ENCODE results near the gene ACP6.
A peak's percentile ranks its signal among the peaks of the same experiment; 100 is the strongest.
"Not testable (repeated sequence)": the region's sequence is repeated elsewhere in the genome, so short reads cannot be mapped to it uniquely, and the experiment has no call there.

ACP6 gene

DNA sequence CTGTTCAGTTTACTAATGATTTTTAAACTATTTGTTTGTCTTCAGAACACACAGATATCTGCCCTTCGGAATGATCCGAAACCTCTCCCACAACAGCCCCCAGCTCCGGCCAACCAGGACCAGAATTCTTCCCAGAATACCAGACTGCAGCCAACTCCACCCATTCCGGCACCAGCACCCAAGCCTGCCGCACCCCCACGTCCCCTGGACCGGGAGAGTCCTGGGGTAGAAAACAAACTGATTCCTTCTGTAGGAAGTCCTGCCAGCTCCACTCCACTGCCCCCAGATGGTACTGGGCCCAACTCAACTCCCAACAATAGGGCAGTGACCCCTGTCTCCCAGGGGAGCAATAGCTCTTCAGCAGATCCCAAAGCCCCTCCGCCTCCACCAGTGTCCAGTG is 51.6 kb downstream of the ACP6 start:
- no peak for DNase-seq

DNA sequence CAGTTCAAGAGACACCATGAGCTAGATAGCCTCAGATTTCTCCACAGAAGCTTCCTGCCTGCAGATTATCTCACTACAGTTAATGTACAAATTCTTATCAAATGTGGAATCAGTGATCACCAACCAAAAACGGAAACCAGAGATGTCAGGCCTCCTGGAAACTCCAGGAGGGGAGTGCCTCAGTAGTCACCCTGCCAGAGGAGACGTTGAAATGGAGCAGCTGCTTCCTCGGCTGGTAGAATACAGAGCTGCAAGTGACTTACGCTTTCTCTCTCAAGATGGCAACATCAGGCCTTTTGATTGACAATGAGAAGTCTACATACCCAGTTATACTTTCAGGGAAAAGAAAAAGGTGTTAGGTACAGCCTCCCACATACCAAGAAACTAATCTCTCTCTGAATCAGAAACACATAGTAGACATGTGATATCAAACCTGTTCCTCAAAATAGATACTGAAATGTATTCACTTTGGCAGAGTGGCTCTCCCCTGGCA is 52.2 kb downstream of the ACP6 start:
- DNase-seq = no peak

DNA sequence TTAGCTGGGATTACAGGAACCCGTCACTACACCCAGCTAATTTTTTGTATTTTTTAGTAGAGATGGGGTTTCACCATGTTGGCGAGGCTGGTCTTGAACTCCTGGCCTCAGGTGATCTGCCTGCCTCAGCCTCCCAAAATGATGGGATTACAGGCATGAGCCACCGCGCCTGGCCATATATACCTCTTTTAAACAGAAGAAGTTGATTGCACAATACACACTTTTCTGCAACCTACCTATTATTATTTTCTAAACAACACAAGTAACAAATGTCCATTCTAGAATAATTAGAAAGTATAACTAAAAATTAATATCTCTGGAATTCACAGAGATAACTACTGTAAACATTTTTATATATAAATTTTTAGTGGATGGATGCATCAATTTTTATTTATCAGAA is 55.4 kb downstream of the ACP6 start:
- not testable (repeated sequence) for DNase-seq

DNA sequence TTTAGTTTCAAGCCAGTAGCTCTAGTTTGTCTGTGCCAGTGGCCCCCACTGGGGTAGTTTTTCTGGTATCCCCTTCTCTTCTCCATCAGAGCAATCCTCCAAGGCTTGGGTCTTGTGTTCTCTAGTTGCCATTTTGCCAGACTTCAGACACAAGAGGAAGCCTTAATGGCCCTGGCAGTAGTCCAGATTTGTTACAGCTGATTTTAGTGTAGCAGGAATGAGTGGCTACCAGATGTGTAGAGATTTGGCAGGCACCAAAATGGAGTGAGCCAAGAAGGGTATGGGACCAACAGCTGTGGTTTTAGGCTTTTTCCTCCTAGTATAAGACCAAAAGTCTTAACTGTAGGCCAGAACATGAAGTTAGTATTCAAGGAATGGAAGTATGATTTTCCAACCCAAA is 56.8 kb downstream of the ACP6 start:
- DNase-seq = no peak

DNA sequence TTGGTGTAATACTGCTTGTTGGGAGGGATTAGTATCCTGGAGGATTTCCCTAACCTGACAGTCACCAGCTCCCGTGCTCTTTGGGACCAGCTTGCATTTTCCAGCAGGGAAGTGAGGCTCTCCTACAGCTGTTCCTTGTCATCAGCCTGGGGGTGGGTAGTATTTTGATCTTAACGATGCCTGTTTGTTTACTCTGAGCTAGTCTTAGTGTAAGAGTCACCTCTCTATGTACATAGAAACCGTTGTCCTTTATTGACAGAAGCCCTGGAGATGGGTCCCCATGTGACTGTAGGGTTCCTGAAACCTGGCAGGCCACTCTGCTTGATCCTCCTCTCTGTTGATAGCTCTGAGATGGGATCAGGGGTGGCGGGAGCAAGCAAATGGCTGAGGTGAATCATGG is 58.0 kb downstream of the ACP6 start:
- no peak for DNase-seq

DNA sequence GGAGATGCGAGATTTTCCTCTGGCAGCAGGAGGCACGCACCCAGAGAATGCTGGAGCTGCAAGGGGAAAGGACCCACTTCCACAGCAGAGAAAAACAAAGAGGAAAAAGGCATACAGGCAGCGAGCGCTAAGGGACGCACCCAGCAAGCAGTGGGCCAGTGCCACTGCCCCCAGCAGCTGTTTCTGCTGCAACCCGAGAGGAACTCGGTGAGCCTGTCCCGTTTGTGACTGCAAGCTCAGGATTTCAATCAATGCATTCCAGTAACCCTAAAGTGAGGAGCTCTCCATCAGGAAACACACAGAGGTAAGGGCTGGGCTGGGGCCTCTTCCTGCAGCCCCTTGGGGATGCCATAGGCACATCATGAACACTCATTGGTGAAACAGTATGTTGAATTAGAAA is 58.7 kb downstream of the ACP6 start:
- no peak for DNase-seq

DNA sequence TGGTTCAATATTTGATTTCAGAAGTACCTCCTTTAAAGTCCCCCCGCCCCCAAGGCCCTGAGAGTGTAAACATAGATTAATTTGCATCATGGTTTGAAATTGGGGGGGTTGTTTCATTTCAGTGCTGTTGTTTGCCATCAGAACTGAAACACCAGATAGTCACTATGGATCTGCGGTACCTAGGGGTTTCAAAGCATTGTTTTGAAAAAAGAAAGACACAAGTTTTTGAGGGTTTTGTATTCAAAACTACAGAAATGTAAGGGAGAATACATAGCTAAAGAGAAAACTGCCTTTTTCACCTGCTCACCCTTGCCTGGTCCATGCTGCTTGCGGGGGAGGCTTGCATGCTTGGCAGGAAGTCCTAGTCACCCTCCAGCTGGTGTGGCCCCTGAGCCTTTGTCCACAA is 59.3 kb downstream of the ACP6 start:
- no peak for DNase-seq

DNA sequence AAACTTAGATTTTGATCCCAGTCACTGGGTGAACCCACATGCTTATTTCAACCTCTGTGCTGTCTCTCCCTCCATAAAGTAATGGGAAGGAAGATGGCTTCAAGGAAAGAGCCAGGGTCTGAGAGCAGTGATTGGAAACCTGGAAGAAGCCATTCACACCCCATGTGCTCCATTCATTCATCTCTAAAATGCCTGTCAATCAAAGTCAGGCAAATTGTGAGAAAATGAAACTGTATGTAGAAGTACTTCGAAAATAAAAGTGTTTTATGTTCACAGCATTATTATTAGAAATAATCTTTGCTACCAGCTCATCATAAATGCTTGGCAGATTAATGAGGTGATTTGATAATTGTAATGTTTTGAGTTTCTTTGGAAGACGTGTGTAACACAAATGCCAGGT is 61.0 kb downstream of the ACP6 start:
- no peak for DNase-seq

DNA sequence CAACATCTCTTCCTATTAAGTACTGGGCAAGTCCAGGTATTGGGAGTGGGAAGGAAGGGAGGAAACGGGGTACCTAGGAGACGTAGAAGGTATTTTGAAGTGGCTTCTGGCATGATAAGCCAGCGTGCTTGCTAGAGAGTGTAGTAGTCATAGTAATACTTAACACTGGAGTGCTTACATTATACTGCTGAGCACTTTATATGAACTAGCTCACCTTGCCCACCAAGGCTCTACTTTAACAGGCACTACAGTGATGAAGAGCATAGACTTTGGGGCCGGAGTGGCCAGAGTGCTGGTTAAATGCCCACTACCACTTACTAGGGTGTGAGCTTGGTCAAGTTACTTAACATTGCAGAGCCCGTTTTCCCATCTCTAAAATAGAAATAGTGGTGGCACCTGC is 61.7 kb downstream of the ACP6 start:
- no peak for DNase-seq

DNA sequence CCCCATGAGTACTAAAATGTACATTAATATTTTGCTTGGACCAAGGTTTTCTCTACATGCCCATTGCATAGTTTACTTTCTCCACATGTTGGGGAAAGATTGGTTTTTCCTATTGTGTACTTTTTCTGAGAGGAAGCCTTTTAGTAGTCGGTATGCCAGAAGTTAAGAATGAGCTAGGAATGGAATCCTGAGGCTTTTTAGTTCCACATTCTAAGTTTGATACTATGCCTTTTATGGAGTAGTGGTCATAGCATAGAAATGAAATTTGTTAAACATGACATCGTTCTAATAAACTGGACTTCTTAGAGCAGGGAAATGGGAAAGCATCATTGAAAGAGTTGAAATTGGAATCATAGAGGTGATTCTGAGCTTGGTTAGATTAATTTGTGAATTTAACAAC is 64.7 kb downstream of the ACP6 start:
- no peak for DNase-seq

DNA sequence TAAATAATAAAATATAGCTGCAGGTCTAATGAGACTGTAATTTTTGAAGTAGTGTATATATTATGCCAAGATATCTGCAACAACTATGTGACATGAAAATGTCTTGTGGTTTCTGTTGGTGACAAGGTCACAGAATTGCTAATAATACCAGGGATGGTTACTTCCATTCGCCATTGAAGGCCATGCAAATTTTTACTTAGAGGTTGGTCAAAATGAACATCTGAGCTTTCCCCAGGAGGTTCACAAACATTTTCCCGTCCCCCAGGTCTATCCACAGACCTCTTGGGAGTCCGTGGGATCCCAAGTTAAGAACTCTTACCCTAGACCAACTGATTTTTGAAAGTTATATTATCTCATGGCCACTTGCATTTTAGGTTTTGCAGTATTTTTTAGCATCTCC is 66.3 kb downstream of the ACP6 start:
- no peak for DNase-seq

DNA sequence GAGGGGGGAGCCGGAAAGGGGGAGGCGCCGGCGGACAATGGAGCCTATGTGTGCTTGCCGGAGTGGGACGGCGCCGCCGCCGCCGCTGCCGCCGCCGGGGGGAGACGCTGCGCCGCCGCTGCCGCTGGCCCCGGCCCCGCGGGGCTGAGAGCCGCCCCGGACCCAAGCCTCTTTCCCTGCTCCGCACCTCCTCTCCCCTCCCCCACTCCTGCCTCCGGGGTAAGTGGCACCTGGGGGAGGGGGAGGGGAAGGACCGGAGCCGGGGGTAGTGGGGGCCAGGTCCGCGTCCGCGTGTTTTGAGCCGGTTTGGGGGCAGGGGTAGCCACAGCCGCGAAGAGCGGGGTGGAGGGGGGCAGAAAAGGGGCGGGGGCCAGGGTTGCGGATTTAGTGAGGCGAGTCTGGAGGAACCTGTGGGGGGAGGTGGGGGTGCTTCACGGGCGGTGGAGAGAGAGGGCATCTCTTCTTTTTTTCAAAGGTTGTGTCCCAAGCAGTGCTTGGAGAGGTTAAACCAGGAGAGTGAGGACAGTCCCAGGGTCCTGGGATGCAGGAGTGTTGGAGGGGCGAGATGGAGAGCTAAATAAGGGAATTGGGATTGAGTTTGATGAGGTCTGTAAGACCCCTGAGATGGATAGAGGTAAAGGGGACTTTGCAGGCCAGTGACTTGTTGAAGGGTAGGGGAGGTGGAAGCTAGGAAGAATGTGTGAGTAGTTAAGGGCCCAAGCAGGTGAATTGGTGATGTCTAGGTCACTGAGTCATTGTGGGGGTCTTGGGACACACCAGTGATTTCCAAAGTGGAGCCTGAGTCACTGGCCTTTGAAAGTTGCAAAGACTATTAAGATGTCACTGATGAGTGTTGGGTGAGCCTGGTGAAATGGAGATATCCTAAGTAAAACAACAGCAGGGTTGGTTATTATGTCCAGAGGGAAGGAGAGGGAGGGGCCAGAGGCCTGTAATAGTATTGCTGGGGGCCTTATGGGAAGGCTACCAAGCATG is 69.9 kb downstream of the ACP6 start:
- no peak for DNase-seq

DNA sequence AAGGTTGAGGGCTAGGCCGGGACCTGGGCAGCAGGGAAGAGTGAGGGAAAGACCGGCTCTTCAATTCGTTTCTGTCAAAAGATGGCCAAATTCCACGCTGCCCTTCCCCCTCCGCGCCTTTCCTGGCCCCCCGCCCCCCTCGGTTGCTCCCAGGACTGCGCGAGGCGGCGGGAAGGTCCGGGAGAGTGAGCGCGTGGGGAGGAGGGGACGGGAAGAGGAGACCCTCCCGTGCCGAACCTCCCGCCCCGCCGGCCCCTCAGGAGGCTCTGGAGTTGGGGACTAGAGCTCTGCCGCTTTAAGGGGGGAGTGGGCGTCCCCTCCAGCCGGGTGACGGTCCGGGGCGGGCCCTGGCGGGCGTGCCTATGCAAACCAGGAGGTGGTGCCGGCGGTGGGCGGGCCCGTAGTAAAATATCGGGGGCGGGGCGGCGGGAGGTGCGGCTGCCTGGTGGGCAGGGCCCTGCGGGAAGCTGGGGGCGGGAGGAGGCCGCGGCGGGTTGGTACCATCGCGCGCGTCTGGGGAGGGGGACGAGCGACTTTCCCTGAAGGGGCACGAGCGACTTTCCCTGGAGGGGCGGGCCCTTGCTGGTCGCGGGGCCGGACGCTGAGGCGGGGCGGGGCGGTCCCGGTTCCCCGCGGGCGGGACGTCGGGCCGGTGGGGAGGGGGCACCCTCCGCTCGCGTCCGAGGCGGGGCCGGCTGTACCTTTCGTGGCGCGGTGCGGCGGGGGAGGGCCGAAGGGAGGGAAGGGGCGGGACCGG is 70.8 kb downstream of the ACP6 start:
- DNase-seq = peak; percentile 98

DNA sequence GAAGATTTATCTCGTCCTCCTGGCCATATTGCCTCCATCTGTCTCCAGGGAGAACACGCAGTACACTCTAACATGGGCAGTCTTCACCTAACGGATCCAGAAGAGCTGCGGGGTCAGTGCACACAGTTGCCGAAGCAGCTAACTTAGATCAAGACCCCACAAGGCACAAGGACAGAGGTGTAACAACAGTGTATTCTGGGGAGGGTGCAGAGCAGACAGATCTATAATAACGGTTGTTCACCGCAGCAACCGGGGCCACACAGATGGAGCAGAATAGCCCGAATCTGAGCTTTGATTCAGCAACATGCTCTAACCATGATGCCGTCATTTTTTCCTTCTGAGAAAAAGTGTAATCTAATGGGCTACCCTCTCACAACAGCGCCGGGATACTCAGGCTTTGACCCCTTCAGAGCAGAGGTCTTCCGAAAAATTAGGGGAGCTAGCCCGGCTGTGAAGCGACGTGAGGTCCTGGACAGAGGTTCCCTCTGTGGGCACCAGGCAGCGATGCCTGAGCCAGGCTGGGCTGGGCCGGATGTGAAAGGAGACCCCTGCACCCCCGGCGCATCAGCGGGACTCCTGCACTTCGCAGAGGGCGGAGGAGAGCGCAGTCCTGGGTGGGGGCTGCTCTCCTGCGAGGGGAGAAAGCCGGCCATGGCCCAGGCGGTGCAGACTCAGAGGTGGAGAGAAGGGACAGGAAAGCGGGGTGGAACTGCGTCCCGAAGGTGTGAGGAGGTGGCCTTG is 71.5 kb downstream of the ACP6 start:
- DNase-seq = peak; percentile 29

DNA sequence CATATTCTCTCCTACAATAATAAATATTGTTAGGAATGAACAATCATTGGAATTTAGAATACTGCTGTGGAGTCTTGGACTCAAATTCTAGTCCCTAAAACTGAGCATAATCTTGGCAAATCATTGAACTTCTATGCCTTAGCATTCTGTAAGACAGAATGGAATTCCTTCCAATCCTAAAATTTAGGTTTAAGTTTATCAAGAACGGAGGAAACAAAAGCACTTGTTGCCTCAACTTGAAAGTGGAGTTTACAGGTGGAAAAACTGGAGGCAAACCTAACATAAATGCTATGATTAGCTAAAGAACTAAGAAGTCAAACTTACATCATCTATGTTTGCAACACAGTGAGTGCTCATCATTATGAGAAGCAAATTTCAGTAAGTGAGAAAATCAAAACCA is 73.3 kb downstream of the ACP6 start:
- no peak for DNase-seq

Measured in NCI-H1694 (cell line).